ENCODE measurements around the gene SLC22A13. TPM values are rescaled to one million over a fixed set of nuclear protein-coding genes. Genes with fewer than 3 reads are reported as not detected.

The SLC22A13 gene
- total RNA-seq (2022; extraction: Qiagen RNA extraction; ENCODE audit: low read depth) = 0.07 to 0.10 TPM in 2 of 5 replicates, not detected in the others

GRCh38 chr3:38265604-38266307 is at the start of gene SLC22A13:
SLC22A13 (plus strand) TSS chr3:38265812; CDS start chr3:38265861, 49 bp downstream.

DNA sequence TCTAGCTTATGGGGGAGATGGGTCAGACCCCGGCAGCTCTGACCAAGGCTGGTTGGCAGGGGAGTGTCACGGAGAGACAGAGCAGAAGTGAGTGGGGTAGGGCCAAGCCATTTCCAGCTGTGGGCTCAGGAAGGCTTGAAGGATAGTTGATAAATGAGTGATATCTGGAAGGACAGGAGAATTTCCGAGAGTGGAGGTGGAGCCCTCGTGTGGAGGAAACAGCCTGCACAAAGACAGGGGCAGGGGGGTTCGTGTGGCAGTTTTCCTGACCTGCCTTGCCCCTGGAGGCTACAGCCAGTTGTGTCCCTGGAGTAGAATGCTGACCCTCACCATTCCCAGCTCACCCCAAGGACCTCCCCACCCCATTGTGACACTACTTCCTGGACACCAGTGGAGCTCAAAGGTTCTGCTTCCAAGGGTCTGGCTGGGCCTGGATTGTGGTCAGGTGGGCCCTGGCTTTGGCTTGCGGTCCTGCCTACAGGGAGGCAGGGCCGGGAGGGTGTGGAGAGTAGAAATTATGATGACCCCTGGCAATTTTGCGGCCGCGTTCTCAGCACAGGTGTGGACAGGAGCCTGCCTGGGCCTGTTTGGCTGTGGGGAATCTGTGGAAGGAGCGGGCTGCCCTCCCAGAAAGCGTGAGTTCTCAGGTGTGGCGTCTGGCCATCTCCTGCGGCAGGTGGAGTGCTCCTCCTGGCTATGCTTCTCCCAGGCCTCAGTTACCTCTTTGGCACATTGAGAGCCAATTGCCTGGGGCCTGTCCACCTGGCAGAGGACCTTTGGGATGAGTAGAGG is 16.5 kb downstream of the SLC22A13 start, which contains the start of gene SLC22A14:
Gene SLC22A14, plus strand, starts transcription at position 400 of the 792 bp plus-strand sequence. CDS start 23,733 bp downstream, outside the sequence.

Other genes with a start within 250 kb of the SLC22A13 start
- 3.5 to 5.1 TPM (median 4.0 TPM) in 5 replicates for gene PLCD1, start 236.2 kb upstream of the SLC22A13 start, total RNA-seq (2022; extraction: Qiagen RNA extraction; ENCODE audit: low read depth)
- gene DLEC1, start 226.6 kb upstream of the SLC22A13 start, total RNA-seq (2022; extraction: Qiagen RNA extraction; ENCODE audit: low read depth) = 0.06 TPM in 1 of 5 replicates, not detected in the others
- gene ACAA1, start 128.7 kb upstream of the SLC22A13 start, total RNA-seq (2022; extraction: Qiagen RNA extraction; ENCODE audit: low read depth) = 39.7 to 50.2 TPM (median 46.9 TPM) in 5 replicates
- 22.8 to 26.1 TPM (median 24.8 TPM) in 5 replicates for gene MYD88, start 127.2 kb upstream of the SLC22A13 start, total RNA-seq (2022; extraction: Qiagen RNA extraction; ENCODE audit: low read depth)
- 27.0 to 38.5 TPM (median 36.3 TPM) in 5 replicates for gene OXSR1, start 100.3 kb upstream of the SLC22A13 start, total RNA-seq (2022; extraction: Qiagen RNA extraction; ENCODE audit: low read depth)
- gene SLC22A14, start 16.5 kb downstream of the SLC22A13 start, total RNA-seq (2022; extraction: Qiagen RNA extraction; ENCODE audit: low read depth) = not detected in 5 replicates
- gene XYLB, start 81.0 kb downstream of the SLC22A13 start, total RNA-seq (2022; extraction: Qiagen RNA extraction; ENCODE audit: low read depth) = 3.6 to 4.0 TPM (median 3.8 TPM) in 5 replicates
- gene ACVR2B, start 188.1 kb downstream of the SLC22A13 start, total RNA-seq (2022; extraction: Qiagen RNA extraction; ENCODE audit: low read depth) = 1.6 to 2.7 TPM (median 2.6 TPM) in 5 replicates
- gene EXOG, start 230.5 kb downstream of the SLC22A13 start, total RNA-seq (2022; extraction: Qiagen RNA extraction; ENCODE audit: low read depth) = 9.4 to 17.1 TPM (median 14.6 TPM) in 5 replicates

Measured in A549 treated with GW870086 at 1 μM for 4 hours (cell line).